GM12891 (cell line): ENCODE measurements around the gene PHACTR3.

Experiments
- PAX5 ChIP-seq: IDR thresholded peaks from 2 replicates; pipeline ENCODE4 v1.6.1; 2011; ENCODE audit warnings: low read length, moderate library complexity, mild to moderate bottlenecking; ENCODE audit not compliant: insufficient read depth, severe bottlenecking
- POLR2A ChIP-seq: IDR thresholded peaks from 2 replicates; pipeline ENCODE4 v1.6.1; 2011; ENCODE audit warnings: low read depth, low read length, control low read depth
- POU2F2 ChIP-seq: IDR thresholded peaks from 2 replicates; pipeline ENCODE4 v1.6.1; 2011; ENCODE audit warnings: low read depth, mild to moderate bottlenecking, control low read depth, low read length, moderate library complexity
- TAF1 ChIP-seq: IDR thresholded peaks from 2 replicates; pipeline ENCODE4 v1.6.1; 2011; ENCODE audit warnings: low read depth, low read length, control low read depth

- TF ChIP-seq POU2F2 (no peak), TAF1 (no peak), PAX5 (no peak), POLR2A (no peak)
These were observed 266.8 kb downstream of the PHACTR3 start for GRCh38 chr20:59871096-59871495.
